H7 (cell line): ENCODE measurements around the gene CRBN. TPM values are rescaled to one million over a fixed set of nuclear protein-coding genes. Genes with fewer than 3 reads are reported as not detected.

Experiments
- DNase-seq: peaks from one replicate; pipeline ENCODE4 v3.0.0; 2012
- H3K27me3 ChIP-seq: 2 replicates; pipeline ENCODE4 v1.6.0; 2011; ENCODE audit warnings: mild to moderate bottlenecking, low read length; ENCODE audit not compliant: control insufficient read depth, insufficient read depth
- H3K36me3 ChIP-seq: replicated peaks from 2 replicates; pipeline ENCODE4 v1.5.1; 2011; ENCODE audit warnings: low read length; ENCODE audit not compliant: control insufficient read depth, insufficient read depth
- H3K4me3 ChIP-seq: 2 replicates; pipeline ENCODE4 v1.5.1; 2011; ENCODE audit warnings: low read depth, mild to moderate bottlenecking, control low read depth, low read length, moderate library complexity; ENCODE audit not compliant: insufficient read depth
- total RNA-seq: library from RNA; depleted of rRNA; stranded (reverse); fragments of >200 nt; shearing (Covaris generic); gene quantifications from 2 replicates; pipeline ENCODE4 v1.2.3, GENCODE V29; 2014

The CRBN gene
- total RNA-seq, 1 experiment from 2014 or later, result 20.5 TPM

DNA sequence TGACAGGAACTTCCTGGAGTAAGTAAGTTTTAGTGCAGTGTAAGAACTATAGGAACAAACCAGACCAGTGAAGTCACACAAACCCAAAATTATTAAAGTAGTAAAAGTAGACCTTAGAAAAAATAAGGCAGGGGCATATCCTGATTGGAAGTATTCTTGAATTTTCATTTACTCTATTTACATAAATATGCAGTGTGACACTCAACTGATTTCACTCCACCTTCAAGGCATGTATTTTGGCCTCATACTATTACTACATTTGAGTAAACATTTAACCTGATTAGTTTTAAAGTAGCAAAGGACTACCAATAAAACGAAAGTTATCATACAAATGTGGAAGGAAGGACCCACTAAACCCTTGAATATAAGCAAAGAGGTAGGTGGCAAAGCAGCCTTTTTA lies 29.9 kb downstream of the CRBN start:
- no peak for DNase-seq
- H3K36me3 ChIP-seq, result peaks cover 15% of the 10 kb centered on the region
- H3K27me3 ChIP-seq, result no peaks in the 10 kb centered on the region
- H3K4me3 ChIP-seq, result no peak overlapping the region

DNA sequence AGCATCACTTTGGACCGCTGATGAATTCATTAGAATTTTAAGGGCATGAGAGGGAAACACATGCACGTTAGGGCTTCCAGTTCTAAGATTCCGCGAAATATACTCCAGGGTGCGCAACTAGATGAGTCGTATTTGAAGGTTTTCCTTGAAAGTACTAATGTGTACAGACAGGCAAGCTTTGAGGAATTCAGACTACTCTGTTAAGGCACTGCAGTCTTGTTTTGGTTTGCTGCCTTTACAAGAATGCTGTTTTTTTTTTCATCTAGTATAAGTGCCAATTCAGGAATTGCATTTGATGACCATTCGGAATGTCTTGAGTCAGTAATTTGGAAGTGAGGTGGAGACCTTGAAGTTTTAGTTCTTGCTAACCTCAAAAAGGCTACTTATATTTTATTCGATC lies 33.7 kb downstream of the CRBN start:
- H3K36me3 ChIP-seq, result peaks cover 17% of the 10 kb centered on the region
- H3K4me3 ChIP-seq, result no peak overlapping the region
- no peaks in the 10 kb centered on the region for H3K27me3 ChIP-seq
- DNase-seq, result no peak

DNA sequence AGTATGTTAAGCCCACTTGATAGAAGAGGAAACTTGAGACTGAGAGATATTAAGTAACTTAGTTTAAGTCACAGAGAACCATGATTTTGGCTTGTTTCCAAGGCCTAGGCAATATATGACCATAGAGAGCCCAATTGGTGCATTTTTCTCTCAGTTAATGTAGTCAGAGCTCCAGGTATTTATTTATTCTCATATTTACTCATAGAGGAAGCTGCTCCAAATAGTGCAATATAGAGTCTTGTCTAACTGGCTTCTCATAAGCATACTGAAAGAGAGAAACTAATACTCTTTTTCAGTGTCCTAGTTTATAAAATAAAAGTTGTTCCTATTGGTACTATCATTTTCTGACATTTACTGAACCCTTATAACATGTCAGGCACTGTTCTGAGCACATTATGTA lies 37.6 kb downstream of the CRBN start:
- no peak for DNase-seq
- Histone ChIP-seq H3K27me3 (no peaks in the 10 kb centered on the region), H3K36me3 (peaks cover 13% of the 10 kb centered on the region), H3K4me3 (no peak overlapping the region)

DNA sequence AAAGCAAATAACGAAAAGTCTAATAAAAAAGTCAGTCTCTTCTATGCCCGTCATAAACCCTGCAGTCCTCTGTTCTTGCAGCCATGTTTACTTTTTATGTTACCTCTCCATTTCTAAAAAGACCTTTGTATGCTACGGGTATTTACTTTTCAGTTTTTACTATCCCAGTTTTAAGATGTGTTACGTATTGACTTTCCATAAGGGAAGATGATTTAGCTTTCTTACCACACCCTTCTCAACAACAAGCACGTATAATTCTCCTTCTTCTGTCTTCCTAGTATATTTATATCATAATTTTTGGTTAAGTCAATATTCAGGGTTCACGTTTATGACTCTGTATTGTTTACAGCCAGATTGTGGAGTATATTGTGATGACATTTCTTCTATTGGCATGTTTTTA lies 42.0 kb downstream of the CRBN start:
- no peaks in the 10 kb centered on the region for H3K27me3 ChIP-seq
- no peak overlapping the region for H3K4me3 ChIP-seq
- DNase-seq, result no peak
- peaks cover 7% of the 10 kb centered on the region for H3K36me3 ChIP-seq

DNA sequence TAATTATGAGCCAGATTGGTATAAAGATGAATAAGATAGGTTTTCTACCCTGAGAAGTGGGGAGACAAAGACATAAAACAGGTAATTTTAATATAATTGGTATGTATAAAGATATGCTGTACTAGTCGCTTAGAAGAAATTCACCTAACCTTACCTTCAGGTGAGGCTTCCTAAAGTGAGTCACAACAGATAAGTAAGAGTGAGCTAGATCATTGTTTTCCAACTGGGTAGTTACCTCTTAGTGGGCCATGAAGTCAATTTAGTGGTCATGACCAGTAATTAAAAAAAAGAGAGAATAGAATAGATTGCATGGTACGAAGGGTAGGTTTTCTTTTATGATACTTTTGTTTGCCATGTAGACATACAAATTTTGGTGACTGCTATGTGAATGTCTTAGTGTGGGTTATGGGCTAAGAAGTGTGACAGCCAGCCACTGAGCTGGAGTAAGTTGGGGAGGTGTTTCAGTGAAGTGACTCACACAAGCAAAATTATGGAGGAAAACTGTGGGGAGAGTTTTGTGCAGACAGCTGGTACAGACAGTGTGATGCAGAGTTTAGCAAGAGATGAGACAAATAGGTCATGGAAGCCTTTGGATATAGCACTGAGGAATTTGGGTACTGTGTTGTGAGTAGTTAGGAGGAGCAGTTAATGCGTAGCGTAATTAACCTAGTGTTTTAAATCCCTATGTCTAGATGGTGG lies 44.6 kb downstream of the CRBN start:
- Histone ChIP-seq H3K36me3 (peaks cover 9% of the 10 kb centered on the region), H3K4me3 (no peak overlapping the region), H3K27me3 (no peaks in the 10 kb centered on the region)
- no peak for DNase-seq

DNA sequence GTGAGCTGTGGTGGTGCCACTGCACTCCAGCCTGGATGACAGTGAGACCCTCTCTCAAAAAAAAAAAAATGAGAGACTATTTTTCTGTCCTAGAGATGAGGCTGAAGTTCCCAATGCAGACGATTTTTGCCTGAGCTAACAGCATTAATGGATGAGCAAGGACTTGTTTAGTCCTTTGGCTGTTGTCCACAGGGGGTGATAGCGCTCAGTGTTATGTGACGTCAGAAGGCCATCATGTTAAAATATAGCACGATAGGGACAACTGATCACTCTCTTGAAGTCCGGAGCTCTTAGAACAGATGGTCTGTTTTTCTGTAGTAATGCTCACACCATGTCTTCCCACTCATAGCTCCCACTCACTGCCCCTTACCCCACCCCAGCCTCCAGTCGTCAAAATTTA lies 46.0 kb downstream of the CRBN start:
- no peak for DNase-seq
- H3K4me3 ChIP-seq, result no peak overlapping the region
- H3K36me3 ChIP-seq, result peaks cover 10% of the 10 kb centered on the region
- no peaks in the 10 kb centered on the region for H3K27me3 ChIP-seq

DNA sequence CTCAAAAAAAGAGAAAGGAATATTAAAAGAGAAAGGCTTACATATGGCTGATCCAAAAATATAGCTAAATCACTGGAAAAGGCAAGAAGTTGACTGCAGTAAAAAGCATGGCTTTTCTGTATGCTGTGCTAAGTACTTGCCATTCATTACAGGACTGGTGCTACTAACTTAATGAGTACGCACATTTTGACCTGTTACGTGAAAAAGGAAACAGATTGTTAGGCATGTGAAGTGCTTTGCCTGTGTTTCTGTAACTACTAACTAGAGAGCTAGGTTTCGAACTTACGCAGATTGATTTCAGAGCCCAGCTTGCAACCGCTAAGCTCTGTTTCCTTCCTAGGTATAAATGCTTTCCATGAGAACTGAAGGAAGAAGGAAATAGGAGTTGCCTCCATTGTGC lies 49.9 kb downstream of the CRBN start:
- DNase-seq, result no peak
- H3K27me3 ChIP-seq, result no peaks in the 10 kb centered on the region
- no peak overlapping the region for H3K4me3 ChIP-seq
- H3K36me3 ChIP-seq, result peaks cover 10% of the 10 kb centered on the region

DNA sequence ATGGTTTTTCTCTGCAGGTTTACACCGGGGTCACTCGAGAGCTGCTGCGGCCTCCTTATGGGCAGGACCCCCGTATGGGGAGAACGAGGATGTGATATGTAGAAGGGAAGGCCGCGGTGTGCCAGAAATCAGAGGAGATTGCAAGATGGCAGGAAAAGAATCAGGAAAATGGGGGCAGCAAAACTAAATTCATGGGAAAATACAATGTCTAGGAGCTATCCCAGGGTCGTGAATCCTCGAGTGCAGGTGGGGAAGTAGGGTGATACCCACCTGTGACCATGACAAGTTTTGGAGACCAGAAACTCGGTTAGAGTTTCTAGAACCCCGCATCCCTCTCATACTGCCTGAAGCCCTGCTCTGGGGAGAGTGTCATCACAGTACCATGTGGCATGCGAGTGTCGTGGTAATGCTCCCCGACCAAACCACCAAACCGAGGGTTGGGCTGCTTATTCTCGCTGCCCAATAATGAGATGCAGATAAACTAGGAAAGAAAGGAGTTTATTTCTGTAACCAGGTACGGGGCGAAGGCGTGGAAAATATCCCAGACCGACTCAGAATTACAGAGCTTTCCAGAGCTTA lies 52.0 kb downstream of the CRBN start:
- Histone ChIP-seq H3K27me3 (no peaks in the 10 kb centered on the region), H3K36me3 (peaks cover 10% of the 10 kb centered on the region), H3K4me3 (peak overlapping the region; percentile 97)
- peak; percentile 11 for DNase-seq

DNA sequence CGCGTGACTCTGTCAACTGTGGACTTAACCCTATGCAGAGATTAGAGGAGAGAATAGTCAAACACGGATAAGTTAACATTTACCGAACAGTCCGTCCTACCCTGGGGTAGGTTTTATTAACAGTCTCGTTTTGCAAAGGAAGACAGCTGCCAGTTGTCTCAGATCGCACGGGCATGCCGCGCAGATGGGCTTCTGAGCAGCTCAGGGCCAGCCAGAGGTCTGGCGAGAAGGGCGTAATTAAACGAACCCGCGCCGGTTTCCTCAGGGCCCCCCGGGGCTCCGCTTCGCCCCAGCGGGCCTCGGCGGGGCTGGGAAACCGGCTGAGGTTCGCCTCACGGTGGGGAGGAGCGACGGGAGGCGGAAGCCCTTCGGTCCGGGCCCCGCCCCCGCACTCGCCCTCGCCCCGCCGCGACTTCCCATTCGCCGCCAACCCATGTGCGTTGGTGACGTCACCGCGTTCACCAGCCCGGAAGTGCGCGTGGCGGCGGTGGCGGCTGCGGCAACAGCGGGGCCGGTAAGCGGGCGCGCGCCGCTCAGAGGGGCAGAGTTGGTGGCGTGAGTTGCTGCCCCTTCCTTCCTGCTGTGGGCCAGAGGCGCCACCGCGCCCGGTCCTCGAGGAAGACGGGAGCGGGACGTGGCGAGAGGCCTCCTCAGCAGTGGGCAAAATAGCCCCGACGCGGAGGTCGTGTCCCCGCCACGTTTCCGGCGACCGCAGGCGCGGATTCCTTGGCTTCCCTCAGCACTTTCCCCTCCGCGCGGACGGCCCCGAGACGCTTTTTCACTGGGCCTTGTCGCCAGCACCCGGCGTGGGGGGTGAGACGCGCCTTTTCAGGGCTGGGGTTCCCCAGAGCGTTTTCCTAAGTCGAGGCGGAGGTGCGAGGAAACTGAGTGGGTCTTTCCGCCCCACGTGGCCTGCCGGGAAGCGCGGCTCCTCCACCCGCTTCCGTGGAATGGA lies 52.7 kb downstream of the CRBN start, which contains the start of gene TRNT1:
TRNT1 (plus strand) TSS at position 464 of the 955 bp plus-strand sequence. CDS start 2,101 bp downstream, outside the sequence.
- Histone ChIP-seq H3K4me3 (peak within 1 kb of the TSS; percentile 97), H3K36me3 (peaks cover 10% of the 10 kb centered on the region), H3K27me3 (no peaks in the 10 kb centered on the region)
- DNase-seq, result peak; percentile 96

DNA sequence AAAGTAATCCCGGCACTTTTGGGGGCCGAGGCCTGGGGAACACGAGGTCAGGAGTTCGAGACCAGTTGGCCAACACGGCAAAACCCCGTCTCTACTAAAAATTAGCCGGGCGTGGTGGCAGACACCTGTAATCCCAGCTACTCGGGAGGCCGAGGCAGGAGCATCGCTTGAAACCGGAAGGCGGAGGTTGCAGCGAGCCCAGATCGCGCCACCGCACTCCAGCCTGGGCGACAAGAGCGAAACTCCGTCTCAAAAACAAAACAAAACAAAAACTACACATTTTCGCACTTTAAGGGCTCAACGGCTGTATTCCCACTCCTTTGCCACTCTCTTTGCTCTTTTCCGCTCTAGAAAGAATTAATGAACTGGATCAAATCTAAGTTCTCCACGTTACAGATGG lies 53.5 kb downstream of the CRBN start:
- H3K36me3 ChIP-seq, result peaks cover 8% of the 10 kb centered on the region
- no peaks in the 10 kb centered on the region for H3K27me3 ChIP-seq
- peak overlapping the region; percentile 97 for H3K4me3 ChIP-seq
- DNase-seq, result no peak

DNA sequence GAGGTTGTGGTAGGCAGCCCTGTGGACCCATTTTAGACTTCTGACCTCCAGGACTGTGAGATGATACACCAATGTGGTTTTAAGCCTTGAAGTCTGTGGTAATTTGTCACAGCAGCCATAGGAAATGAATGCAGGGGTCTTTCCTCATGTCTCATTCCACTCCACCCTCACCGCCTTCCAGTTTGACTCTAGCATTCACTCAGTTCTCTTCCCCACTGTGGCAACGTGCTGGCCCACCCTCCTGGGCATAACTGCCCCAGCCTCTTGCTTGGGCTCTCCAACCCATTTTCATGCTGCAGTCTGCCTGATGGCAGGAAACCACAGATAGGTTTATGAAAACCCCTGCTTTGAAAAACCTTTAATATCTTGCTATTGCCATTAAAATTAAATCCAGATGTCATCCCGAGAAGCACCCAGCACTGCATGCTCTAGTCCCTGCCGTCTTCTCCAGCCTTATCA lies 60.1 kb downstream of the CRBN start:
- H3K36me3 ChIP-seq, result no peaks in the 10 kb centered on the region
- H3K27me3 ChIP-seq, result no peaks in the 10 kb centered on the region
- no peak overlapping the region for H3K4me3 ChIP-seq
- DNase-seq, result no peak

DNA sequence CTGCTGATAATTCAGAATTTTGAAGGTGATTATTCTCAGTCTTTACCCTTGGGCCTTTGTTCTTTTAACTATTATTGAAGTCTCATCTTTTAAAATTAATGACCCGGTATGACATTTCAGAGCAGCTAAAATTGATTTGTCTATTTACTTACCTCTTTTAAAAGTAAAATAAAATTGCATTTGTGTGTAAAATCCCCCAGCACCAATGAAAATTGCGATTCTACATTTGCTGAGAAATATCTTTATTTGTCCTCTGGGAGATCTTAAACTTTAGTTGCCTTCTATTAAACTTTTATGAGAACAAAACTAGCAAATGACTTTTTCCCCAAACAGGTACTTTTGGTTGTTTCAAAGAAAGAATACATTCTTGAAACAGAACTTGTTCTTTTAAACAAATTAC lies 61.8 kb downstream of the CRBN start:
- Histone ChIP-seq H3K27me3 (no peaks in the 10 kb centered on the region), H3K36me3 (no peaks in the 10 kb centered on the region), H3K4me3 (no peak overlapping the region)
- DNase-seq, result no peak

DNA sequence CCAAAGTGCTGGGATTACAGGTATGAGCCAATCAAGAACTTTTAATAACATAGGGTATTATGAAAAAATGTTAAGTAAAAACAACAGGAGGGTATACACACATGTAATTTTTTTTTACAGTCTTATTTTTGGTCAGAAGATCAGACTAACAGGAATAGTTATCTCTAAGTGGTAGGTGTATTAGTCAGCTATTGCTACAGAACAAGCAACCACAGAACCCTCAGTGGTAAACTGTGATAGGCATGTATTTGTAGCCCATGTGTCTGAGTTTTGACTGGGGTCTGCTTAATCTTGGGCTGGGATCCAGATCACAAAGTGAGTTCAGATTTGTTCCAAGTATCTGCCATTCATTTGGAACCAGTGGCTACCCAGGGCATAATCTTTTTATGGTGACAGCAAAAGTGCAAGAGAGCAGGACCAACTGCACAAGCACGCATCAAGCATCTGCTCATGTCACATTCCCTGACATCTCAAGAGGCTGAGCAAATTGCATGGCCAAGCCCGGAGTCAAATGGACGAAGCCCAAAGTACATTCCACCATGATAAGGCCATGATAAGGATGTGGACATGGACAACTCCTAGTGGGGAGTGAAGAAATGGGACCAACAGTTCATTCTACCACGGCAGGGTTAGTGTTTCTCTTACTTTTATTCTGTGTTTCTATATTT lies 66.3 kb downstream of the CRBN start:
- H3K27me3 ChIP-seq, result no peaks in the 10 kb centered on the region
- no peak for DNase-seq

DNA sequence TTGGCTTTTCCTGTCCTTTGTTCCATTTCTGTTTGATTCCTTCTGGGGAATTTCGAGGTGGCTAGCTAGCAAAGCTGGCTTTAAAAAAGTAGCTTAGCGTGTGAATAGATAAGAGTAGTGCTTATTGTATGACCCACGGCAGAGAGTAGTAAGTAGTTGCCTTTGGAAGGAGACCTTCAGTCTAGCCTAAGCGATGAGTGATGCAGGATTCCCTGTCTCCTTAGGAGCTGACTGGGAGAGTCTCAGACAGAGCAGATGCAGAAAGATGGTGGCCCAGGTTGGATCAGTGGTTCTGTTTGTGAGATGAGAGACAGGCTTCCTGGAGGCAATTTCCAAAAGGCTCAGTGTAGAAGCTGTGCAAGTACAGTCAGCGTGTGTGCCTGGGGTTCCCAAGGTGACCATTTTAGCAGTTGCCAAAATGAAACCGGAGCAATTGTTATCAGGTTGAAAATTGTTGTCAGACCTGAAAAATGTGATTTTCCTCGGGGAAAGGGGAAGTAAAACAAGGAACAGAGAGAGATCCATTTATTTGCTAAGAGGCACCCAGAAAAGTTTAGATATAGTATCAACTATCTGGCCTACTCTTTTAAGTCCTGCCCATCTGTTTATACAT lies 68.6 kb downstream of the CRBN start:
- no peak overlapping the region for H3K4me3 ChIP-seq
- H3K27me3 ChIP-seq, result no peaks in the 10 kb centered on the region
- H3K36me3 ChIP-seq, result no peaks in the 10 kb centered on the region
- DNase-seq, result no peak

More for the DNA sequence above, 66.3 kb downstream of the CRBN start:
- Histone ChIP-seq H3K36me3 (no peaks in the 10 kb centered on the region), H3K4me3 (no peak overlapping the region)
